Hindlimb muscle (tissue), 1 donor: Measurements from ENCODE around the gene XNDC1N. TPM values are rescaled to one million over a fixed set of nuclear protein-coding genes. Genes with fewer than 3 reads are reported as not detected.
"Not testable (repeated sequence)": the region's sequence is repeated elsewhere in the genome, so short reads cannot be mapped to it uniquely, and the experiment has no call there.

ENCODE experiments used
- DNase-seq: peaks from one replicate; pipeline ENCODE4 v3.0.0-alpha.2; 2013
- polyA plus RNA-seq: library from polyadenylated mRNA; unstranded; fragments of 120-200 nt; gene quantifications from one replicate; pipeline ENCODE4 v1.2.1, GENCODE V29; 2013; ENCODE audit not compliant: insufficient read length

XNDC1N gene
- polyA plus RNA-seq, 1 donor: 4.1 TPM

DNA sequence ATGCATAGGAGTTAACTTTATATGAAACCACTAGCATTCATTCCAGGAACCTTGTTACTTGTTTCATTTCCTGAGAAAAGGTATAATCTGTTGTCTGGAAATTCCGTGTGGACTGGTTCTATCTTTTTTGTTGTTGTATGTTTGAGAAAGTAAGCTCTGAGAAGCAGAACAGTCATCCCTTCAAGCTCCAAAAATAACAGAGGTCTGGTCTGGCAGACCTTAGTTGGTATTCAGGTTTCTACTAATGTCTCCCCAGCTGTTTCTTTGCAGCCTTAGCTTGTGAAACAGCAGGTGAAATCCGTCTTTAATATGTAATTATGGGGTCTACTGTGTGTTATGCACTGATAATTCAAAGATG, 2.8 kb upstream of the XNDC1N start:
- no peak for DNase-seq

- DNase-seq: no peak
These were observed 2.3 kb upstream of the XNDC1N start for GRCh38 chr11:71930556-71931244.

DNA sequence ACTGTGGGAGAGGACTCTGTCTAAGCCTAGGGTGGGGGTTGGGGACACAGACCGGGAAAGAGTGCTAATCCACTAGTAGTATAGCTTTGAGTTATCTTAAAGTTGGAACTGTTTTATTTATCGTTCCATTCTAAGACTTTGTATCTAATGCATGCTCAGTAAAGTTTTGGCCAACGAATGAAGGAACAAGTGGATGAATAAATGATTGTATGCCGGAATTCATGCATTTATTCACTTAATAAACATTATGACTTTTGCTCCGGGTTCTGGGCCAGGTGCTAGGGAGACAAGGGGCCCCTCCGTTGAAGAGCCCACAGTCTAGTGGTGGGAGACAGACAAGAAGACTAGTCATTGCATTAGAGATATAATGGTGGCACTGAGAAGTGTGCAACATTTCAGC, 1.1 kb upstream of the XNDC1N start:
- peak; percentile 7 for DNase-seq

DNA sequence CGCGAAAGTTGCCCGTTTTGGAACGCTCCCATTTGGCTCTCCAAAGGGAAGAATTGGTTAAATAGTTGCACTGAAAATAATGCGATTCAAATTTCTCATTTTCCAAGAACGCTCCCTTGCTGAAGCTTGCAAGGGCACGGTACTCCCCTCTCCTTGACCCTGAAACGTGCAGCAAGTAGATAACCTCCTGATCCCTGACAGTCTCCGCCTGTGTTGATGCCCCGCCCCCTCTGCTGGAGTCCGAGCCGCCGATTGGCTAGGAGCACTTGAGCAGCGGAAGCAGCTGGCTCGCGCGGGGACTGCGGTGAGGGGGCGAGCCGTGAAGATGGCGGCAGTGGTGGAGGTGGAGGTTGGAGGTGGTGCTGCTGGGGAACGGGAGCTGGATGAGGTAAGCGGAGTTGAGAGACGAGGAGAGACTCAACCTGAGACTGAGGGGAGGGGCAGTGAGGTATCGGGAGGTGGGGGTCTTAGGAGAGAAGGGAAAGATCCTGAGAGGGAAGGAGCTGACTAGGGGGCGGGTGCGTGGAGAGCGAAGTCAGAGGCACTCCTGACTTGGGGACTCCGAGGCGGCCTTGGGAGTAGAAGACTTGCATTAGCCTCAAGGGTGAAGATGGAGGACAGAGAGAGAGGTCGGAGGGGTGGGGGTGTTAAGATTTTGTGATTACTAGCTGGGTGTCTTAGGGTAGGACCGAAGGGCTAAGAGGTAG, 496 bp upstream of the XNDC1N start, which contains the start of gene RNF121:
Gene RNF121, plus strand, starts transcription at position 310 of the 707 bp plus-strand sequence. Its CDS starts 16 bp downstream, at position 326.
- peak; percentile 96 for DNase-seq

DNA sequence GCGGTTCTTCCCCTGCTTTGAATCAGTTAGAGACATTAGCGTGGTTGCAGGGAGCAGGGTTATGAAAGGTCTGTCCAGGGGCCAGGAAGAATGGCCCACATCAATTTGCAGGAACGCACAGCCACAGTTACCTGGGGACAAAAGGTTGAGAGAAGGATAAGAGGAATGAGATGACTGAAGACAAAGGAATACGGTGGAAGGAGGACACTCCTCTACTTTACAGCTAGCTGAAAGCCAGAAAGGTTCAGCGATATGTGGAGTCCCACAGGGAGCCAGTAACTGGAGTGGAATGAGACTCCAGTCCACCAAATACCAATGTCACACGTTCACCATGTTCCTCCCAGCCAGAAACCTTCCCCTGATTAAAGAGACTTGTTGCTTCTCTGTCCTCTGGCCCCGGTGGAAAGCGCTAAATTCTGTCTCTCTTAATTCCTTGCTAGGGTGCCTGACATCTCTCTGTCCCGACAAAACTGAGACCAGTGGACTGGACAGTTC, 10.7 kb downstream of the XNDC1N start:
- DNase-seq: no peak

GRCh38 chr11:71914617-71915189, 13.7 kb downstream of the XNDC1N start:
- DNase-seq: no peak

DNA sequence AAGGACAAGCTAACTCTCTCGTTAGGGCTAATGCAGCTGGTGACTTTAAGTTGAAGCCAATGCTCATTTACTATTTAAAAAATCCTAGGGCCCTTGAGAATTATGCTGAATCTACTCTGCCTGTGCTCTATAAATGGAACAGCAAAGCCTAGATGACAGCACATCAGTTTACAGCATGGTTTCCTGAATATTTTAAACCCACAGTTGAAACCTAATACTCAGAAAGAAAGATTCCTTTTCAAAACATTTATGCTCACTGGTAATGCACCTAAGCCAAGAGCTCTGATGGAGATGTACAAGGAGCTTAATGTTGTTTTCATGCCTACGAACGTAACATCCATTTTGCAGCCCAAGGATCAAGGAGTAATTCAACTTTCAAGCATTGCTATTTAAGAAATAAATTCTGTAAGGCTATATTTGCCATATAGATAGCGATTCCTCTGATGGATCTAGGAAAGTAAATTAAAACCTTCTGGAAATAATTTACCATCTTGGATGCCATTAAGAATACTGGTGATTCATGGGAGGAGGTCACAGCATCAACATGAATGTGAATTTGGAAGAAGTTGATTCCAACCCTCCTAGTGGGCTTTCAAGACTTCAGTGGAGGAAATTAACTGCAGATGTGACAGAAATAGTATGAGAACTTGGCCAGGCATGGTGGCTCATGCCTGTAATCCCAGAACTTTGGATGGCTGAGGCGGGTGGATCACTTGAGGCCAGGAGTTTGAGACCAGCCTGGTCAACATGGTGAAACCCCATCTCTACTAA, 14.5 kb downstream of the XNDC1N start:
- no peak for DNase-seq

DNA sequence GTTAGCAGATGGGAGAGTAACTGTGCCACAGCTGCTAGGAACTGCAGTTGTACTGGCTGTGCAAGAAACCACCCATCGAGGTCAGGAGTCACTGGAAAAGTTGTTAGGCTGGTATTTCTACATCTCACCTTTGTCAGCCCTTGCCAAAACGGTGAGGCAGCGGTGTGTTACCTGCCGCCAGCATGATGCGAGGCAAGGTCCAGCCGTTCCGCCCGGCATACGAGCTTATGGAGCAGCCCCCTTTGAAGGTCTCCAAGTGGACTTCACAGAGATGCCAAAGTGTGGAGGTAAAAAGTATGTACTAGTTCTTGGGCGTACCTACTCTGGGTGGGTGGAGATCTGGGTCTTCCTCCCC, 16.4 kb downstream of the XNDC1N start:
- not testable (repeated sequence) for DNase-seq

DNA sequence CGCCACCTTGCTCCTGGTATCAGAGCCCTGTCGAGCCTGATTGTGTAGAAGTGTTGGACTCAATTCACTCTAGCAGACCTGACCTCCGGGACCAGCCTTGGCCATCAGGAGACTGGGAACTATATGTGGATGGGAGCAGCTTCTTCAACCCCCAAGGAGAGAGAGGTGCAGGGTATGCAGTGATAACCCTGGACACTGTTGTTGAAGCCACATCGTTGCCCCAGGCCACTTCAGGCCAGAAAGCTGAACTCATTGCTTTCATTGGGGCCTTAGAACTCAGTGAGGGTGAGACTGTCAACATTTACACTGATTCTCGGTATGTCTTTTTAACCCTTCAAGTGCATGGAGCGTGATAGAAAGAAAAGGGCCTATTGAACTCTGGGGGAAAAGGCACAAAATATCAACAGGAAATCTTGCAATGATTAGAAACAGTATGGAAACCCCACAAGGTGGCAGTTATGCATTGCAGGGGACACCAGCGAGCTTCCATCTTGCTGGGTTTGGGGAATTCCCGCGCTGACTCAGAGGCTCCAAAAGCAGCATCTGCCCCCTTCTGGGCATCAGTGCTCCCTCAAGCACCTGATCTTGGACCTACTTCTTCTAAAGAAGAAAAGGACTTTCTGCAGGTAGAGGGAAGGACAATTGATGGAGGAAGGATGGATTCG, 16.9 kb downstream of the XNDC1N start:
- DNase-seq: not testable (repeated sequence)

GRCh38 chr11:71910775-71911174, 17.6 kb downstream of the XNDC1N start:
- DNase-seq: not testable (repeated sequence)

GRCh38 chr11:71908218-71908617, 20.2 kb downstream of the XNDC1N start:
- no peak for DNase-seq

- DNase-seq: not testable (repeated sequence)
These were observed 27.3 kb downstream of the XNDC1N start for GRCh38 chr11:71901137-71901536.

DNA sequence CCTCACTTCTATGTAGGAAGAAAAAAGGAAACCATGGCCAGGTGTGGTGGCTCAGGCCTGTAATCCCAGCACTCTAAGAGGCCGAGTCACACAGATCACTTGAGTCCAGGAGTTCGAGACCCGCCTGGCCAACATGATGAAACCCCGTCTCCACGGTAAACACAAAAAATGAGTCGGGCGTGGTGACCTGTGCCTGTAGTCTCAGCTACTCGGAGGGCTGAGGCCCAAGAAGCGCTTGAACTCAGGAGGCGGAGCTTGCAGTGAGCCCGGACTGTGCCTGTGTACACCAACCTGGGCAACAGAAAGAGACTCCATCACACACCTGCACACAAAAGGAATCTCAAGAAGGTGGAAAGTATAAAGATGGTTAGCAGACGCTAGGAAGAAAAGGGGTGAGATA, 32.4 kb downstream of the XNDC1N start:
- DNase-seq: no peak

GRCh38 chr11:71889181-71889872, 39.1 kb downstream of the XNDC1N start:
- not testable (repeated sequence) for DNase-seq

DNA sequence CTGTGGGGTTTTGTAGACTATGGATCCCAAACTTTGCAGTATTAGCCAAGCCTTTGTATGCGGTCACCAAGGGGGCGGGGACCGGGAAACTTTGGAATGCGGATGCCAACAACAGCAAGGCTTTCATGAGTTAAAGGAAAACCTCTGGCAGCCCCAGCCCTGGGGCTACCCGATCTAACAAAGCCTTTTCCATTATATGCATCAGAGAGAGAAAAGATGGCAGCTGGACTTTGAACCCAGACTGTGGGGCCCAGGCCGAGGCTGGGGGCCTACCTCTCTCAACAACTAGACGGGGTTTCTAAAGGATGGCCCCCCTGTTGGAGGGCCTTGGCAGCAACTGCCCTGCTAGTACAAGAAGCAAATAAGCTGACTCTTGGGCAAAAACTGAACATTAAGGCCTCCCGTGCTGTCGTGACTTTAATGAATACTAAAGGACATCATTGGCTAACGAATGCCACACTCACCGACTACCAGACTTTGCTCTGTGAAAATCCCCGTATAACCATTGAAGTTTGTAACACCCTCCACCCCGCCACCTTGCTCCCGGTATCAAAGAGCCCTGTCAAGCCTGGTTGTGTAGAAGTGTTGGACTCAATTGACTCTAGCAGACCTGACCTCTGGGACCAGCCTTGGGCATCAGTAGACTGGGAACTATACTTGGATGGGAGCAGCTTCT, 39.9 kb downstream of the XNDC1N start:
- not testable (repeated sequence) for DNase-seq

DNA sequence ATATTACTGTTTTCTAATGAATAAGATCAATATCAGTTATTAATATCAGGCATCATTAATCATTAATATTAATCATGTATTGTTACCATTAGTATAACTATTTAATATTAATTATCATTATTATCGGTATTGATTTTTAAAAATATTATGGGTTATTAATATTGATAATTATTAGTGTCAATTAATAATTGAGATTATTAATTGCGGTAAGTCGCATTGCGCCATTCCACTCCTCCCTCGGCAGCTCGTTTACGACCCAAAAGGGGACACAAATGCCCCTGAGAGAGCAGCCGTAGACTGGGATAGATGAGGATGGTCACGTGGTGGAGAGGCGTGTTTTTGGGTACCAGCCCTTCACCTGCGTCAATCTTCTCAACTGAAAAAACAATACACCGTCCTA, 42.6 kb downstream of the XNDC1N start:
- not testable (repeated sequence) for DNase-seq

Other genes with a start within 250 kb of the XNDC1N start
- gene DEFB108B, start 95.4 kb downstream of the XNDC1N start, polyA plus RNA-seq: not detected
- not detected for gene DEFB131B, start 50.1 kb downstream of the XNDC1N start, polyA plus RNA-seq
- 22.8 TPM for gene RNF121, start 452 bp upstream of the XNDC1N start, polyA plus RNA-seq
- 7.4 TPM for gene IL18BP, start 70.3 kb upstream of the XNDC1N start, polyA plus RNA-seq
- 215 TPM for gene NUMA1, start 151.9 kb upstream of the XNDC1N start, polyA plus RNA-seq
- 8.8 TPM for gene LRRC51, start 152.3 kb upstream of the XNDC1N start, polyA plus RNA-seq
- 83.8 TPM for gene LAMTOR1, start 174.7 kb upstream of the XNDC1N start, polyA plus RNA-seq
- gene TOMT, start 177.3 kb upstream of the XNDC1N start, polyA plus RNA-seq: not detected
- gene ANAPC15, start 184.1 kb upstream of the XNDC1N start, polyA plus RNA-seq: 32.5 TPM
- gene FOLR3, start 207.1 kb upstream of the XNDC1N start, polyA plus RNA-seq: 0.61 TPM